T-helper 1 cell treated with Interleukin-12 subunit alpha and Interleukin-12 subunit beta and Interleukin-4 antibody, amounts not matched to agents 30 ng/mL and 1 ng/mL, for 36 hours (primary cell): ENCODE data around the gene RDH11. TPM values are rescaled to one million over a fixed set of nuclear protein-coding genes. Genes with fewer than 3 reads are reported as not detected.
"Not testable (repeated sequence)": the region's sequence is repeated elsewhere in the genome, so short reads cannot be mapped to it uniquely, and the experiment has no call there.

Experiments used
- intact Hi-C: fragments of 100-400 bp; cut with micrococcal nuclease; formaldehyde crosslinking; loops from one replicate; pipeline ENCODE4 v1.15.1; 2024
- total RNA-seq: library from RNA; stranded (reverse); gene quantifications from 2 replicates; pipeline ENCODE4 v1.2.3, GENCODE V29; 2022

The RDH11 gene, protein sequence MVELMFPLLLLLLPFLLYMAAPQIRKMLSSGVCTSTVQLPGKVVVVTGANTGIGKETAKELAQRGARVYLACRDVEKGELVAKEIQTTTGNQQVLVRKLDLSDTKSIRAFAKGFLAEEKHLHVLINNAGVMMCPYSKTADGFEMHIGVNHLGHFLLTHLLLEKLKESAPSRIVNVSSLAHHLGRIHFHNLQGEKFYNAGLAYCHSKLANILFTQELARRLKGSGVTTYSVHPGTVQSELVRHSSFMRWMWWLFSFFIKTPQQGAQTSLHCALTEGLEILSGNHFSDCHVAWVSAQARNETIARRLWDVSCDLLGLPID
- total RNA-seq = 42.8 and 47.3 TPM in 2 replicates

DNA sequence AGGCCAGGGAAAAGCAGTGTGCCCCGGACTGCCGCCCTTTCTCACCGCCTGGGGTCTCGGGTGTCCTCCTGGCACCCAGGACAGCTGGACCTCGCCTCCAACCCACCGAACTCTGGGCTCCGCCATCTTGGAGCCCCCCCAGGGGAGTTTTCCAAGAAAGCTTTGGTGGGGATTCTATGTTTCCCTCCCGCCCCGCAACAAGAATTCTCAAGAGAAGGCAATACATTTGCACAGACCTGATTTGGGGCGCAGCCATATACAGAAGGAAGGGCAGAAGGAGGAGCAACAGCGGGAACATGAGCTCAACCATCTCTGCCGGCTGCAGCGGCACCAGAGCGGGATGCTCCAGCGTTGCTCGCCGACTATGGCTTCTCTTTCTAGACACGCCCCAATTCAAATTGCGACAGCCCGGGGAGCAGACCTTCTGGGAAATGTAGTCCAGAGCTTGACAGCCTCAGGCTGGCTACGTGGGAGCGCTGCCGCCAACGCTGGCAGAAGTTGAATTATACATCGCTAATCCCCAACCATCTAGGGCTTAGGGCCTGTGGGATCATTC lies at the start of gene RDH11:
TSS of gene RDH11 (minus strand) at position 371 of the 556 bp plus-strand sequence. CDS start at position 310, 61 bp downstream.
- intact Hi-C loops = loop anchor here (1.0 to 10.0 kb wide), 15 partner anchors 9 to 1699 kb away; partner anchors contain the start of genes ARG2, DCAF5, EIF2S1 and ERH

DNA sequence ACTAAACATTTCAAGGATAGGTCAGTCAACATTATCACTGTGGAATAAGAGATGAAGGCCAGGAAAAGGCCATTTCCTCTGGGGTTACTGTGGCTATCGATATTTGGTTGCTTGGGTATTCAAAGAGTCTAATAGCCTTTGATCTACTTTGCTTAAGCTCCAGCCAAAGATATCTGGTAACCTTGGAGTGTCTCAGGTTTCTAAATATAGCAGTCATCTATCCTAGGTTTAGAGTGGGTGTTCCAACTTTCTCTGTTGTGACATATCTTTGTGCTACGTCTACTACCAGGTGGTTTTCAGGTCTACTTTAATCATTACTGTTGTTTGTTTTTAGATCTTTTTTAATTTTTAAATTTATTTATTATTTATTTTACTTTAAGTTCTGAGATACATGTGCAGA lies 48.5 kb upstream of the RDH11 start:
- intact Hi-C loops = no loop called here

DNA sequence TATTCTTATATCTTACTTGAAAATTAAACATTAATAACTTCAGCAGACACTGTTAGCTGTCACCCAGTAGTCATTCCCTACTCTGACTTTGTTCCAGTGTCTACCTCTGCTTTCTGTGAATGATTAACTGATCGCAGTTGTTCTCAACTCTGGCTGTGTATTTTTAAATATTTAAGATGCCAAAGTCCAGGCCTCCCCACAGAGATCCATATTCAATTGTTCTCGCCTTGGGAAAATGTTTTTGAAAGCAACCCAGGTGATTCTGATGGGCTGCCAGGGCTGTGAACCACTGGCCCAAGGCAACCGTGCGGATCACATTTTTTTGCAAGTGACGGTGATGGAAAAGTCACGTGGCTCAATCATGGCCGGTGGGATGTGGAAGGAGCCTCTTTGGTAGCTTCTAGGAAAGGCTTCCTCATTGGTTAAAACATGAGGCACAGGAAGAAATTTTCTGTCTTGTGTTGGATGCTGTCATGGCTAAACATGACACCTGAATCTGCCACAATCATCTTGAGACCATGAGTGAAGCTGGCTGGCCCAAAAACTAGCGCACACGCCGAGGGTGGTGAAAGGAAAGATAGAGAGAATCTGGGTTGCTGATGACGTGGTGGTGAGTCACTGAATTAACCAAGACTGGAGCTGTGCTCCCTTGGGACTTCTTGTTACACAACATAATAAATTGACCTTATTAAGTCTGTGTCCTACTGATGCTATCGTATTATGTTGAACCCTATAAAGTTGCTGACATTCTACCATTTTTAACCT lies 43.4 kb upstream of the RDH11 start:
- intact Hi-C loops = no loop called here

DNA sequence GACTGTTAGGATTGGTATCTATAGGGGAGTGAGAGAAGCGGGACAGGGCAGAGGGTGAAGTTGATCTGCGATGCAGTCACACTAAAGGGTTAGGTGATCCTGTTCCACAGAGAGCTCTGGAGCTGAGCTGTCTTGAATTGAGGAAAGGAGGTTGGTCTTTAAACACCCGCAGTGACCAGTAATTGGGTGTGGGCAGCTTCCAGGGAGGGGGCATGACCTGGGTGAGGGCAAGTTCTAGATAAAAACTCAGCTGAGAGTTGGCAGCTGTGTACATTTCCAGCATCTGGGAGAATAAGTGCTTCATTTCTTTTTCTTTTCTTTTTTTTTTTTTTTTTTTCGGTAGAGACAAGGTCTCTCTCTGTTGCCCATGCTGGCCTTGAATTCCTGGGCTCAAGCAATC lies 41.2 kb upstream of the RDH11 start:
- intact Hi-C loops = no loop called here

DNA sequence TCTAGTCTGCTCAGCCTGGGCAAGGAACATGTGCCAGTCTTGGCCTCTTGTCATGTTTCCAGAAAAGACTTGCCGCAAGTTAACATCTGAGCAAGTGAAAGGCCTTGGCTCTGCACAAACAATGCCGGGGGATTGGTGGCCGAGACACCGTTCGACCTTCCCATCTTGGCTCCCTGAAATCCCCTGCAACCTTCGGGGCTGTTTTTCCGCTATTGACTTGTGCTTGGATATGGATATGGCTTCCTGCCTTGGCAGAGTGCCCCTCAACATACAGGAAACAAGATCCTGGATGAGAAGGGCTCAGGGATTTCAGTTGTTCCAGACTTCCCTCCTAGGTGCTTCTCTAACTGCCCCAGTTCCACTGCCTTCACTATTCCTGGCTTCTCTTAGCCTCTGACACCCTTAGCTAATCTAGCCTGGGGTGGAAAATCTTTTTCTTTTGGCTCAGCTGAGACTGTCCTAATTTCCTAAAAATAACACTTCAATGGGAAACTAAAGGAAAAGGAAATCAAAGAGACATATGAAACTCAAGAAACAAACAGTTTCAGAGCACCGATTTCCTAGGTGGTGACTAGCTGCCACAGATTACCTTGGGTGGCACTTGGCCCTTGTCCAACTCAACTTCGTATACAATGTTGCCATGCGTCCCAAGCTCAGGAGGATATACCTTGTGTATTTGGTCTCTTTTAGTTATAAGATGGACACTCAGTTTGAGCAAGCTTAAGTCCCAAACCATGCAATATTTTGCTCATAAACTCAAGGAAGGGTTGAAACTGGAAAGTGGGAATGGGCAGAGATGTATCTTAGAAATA lies 40.0 kb upstream of the RDH11 start:
- intact Hi-C loops = no loop called here

DNA sequence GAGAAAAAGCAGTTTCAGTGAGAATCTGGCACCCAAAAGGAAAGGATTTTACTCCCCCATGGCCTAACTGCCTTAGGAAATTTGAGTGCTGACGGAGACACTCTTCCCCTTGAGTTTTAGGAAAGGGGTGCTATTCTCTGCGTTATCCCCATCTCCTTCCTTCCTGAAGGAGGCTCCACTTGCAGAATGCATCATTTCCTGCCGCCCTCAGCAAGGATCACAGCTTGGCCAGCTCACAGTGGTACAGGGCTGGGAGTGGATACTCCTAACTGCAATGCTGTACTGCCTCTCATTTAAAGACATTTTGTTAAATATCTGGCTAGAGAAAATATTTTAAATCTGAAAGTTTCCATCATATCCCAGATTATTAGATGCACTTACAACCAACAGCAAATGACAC lies 39.1 kb upstream of the RDH11 start:
- intact Hi-C loops = no loop called here

DNA sequence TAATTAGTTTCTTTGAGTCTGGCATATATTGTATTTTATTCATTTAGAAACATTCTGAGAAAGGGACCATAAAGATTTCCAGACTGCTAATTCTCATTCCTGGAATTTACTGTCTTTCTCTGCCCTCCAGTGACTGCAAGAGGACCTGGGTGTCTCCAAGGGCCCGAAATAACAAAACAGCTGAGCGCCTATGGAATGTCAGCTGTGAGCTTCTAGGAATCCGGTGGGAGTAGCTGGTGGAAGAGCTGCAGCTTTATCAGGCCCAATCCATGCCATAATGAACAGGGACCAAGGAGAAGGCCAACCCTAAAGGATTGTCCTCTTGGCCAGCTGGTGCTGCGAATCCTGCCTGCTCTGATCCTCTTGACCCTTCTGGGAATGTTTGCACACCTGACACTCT lies 38.1 kb upstream of the RDH11 start:
- intact Hi-C loops = no loop called here

DNA sequence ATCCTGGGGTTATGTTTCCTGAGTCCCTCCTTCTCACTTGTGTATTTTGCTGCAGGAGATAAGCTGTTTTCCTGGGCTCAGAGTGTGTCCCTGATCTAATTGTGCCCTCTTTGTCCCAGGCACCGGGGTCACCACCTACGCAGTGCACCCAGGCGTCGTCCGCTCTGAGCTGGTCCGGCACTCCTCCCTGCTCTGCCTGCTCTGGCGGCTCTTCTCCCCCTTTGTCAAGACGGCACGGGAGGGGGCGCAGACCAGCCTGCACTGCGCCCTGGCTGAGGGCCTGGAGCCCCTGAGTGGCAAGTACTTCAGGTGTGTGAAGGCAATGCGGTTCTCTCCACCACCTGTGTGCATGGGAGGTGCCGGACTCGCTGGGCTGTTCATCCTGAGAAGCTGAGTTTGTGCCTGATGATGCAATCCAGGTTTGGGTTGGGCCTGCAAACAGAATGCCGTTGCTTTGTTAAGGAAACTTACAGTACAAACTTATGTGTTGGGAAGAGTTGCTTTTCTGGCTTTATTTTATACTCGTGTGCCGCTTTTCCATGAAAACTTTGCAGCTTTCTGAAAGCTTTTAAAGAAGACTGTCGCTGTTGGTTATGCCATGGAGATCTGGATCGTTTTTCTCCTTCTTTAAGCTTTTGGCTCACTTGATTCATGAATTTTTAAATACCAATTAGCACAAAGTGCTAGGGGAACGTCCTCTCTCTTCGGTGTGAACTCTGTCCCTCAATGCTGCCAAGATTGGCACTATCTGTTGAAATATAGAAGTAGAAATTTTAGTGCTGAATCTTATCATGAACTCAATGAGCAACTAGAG lies 33.7 kb upstream of the RDH11 start:
- intact Hi-C loops = no loop called here

DNA sequence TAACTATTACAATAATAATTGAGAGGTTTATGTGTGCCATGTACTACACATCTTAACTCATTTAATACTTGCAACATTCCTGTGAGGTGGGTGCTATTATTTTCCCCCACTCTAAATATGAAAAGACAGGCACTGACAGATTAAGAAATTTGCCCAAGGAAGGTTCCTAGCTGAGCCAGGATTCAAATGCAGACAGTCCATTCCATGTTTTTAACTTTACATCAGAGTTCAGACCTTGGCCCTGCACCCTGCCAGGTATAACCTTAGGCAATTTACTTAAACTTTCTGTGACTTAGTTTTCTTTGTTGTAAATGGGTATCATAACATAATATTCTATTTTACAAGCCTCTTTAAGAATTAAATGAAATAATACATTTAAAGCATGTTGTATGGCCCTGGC lies 32.7 kb upstream of the RDH11 start:
- intact Hi-C loops = no loop called here

DNA sequence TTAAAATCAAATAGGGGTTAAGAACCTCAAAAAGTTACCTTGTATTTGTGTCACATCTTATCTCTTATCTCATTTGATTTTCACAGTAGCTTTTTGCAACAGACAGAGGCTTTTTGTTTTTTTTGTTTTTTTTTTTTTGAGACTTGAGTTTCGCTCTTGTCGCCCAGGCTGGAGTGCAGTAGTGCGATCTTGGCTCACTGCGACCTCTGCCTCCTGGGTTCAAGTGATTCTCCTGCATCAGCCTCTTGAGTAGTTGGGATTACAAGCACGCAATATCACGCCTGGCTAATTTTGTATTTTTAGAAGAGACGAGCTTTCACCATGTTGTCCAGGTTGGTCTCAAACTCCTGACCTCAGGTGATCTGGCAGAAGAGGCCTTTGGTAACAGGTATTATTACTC lies 31.8 kb upstream of the RDH11 start:
- intact Hi-C loops = no loop called here

DNA sequence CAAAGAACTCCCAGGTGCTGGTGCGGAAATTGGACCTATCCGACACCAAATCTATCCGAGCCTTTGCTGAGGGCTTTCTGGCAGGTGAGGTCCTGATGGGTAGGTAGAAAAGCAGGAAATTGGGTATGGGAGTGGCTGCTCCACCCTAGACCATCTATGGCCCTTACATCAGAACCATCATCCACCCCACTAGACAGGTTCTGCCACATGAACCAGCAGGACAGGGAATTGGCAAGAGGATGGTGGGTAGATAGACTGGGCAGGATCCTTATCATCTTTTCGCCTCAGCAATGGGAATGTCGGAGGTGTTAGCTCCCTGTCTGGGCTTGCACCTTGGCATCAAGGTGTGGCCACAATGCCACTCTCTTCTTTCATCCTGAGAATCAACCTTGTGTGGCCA lies 29.6 kb upstream of the RDH11 start:
- intact Hi-C loops = no loop called here

DNA sequence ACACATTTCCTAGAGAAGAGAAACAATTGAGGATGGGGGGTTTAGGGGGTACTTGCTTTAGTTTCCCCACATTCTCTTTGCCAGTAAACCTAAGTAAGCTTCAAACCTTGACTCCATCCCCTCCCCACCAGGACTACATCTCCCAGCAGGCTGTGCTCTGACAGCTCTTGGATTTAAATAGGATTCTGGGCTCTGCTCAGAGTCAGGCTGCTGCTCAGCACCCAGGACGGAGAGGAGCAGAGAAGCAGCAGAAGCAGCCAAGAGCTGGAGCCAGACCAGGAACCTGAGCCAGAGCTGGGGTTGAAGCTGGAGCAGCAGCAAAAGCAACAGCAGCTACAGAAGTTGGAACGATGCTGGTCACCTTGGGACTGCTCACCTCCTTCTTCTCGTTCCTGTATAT lies 26.7 kb upstream of the RDH11 start:
- intact Hi-C loops = no loop called here

DNA sequence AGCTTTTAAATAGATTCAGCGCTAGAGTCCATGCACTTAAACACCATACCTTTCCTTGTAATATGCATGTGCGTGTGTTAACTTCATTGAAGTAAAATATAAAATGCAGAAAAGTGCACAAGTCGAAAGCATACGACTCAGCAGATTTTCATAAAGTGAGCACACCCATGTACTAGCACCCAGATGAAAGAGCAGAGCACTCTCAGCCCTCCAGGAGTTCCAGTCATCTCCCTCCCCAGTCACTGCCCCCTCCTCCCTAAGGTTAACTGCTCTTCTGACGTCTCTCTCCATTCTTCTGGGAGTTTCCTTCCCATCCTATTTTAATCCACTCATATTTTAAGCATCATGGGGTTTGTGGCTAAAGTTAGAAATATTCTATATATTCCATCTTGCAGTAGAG lies 26.3 kb upstream of the RDH11 start:
- intact Hi-C loops = no loop called here

DNA sequence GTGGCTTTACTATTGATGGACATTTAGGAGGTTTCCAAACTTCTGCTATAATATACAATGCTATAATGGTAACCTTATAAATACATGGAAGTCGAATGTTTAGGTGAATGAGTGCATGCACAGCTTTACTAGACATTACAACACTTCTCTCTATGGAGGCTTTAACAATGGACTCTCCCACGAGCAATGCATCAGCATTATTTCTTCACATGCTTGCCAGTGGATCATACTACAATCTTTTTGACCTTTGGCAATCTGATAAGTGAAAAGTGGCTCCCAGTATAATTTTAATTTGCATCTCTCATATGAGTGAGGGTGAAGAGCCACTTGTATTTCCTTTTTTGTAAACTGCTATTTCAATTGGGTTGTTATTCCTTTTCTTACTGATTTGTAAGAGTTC lies 24.3 kb upstream of the RDH11 start:
- intact Hi-C loops = no loop called here

DNA sequence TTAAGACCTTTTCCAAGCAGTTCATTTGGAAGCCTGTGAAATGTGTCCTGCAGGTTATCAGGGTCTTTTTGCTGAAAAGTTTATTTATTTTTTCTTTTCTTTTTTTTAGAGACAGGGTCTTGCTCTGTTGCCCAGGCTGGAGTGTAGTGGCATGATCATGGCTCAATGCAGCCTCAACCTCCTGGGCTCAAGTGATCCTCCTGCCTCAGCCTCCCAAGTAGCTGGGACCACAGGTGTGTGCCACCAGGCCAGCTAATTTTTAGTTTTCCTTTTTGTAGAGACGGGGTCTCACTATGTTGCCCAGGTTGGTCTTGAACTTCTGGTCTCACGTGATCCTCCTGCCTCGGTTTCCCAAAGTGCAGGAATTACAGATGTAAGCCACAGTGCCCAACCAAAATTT lies 23.8 kb upstream of the RDH11 start:
- intact Hi-C loops = not testable (repeated sequence)

DNA sequence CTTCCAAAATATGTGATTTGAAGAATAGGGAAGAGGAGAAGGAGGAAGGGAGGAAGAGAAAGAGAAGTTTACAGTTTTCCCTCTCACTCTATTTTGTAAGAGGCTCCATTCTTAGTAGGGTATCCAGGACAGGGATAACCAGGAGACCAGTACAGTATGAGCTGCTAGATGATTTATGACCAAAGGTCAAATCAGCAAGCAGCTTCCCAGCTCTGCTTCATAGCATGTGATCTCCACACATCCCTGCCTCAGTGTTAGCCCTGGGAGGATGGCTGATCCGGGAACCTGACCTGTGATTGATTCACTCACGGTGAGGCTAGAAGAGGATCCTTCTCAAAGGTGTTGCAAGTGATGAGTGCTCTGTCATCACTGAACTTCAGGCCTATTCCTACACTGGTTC lies 22.7 kb upstream of the RDH11 start:
- intact Hi-C loops = no loop called here

DNA sequence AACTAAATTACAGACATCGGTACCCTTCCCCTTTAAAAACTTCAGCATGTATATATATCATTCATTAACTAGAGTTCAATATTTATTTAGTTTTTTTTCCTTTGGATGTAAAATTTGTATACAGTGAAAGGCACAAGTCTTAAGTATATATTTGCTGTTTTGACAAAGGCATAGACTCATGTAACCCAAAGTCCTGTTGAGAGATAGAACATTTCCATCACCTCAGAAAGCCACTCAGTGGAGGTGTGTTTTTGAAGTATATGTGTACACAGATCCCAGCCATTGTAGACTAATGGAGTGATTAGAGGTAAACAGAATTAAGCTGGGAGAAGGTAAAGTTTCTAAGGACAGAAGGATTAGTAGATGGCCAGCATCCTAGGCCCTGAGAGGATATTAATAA lies 21.5 kb upstream of the RDH11 start:
- intact Hi-C loops = no loop called here

DNA sequence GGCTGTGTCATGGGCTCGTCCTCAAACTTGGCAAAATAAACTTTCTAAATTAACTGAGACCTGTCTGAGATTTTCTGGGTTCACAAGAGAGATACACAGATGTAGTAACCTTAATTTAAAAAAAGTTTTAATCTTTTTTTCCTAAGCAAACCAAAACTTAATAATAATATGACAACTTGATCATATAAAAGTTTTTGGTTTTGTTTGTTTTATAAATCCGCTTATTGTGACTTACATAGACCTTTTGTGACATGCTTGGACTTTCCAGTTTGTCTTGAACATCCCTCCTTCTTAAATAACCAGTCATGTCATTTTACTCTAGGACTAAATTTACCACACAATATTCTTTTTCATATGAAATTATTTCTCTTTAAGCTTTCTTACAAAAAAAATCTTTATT lies 14.6 kb upstream of the RDH11 start:
- intact Hi-C loops = no loop called here

DNA sequence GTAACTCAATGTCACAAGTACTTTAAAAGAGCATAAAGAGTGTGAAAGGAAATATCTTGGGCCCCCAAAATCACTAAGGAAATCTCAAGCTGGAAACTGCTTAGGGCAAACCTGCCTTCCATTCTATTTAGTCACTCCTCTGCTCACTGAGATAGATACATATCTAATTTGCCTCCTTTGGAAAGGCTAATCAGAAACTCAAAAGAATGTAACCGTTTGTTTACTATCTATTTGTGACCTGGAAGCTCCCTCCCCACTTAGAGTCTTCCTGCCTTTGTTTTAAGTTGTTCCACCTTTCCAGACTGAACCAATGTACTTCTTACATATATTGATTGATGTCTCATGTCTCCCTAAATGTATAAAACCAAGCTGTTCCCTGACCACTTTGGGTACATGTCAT lies 14.2 kb upstream of the RDH11 start:
- intact Hi-C loops = not testable (repeated sequence)

DNA sequence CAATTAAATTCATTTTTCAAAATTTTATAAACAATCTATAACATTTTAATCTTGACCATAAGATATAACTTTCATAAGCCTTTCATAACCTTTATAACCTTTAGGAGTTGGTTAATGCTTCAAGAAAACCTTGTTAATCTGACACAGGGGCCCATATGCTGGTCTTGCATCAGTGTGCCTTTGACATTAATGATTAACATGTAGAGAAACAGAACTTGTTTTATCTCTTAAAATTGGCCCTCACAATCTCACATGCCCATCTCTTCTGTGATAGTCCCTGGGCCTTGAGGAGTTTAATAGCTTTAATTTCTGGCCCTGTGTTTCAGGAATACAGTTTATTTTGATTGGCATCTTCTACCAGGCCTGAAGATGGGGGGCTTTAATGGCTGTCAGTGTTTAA lies 13.8 kb upstream of the RDH11 start:
- intact Hi-C loops = not testable (repeated sequence)

DNA sequence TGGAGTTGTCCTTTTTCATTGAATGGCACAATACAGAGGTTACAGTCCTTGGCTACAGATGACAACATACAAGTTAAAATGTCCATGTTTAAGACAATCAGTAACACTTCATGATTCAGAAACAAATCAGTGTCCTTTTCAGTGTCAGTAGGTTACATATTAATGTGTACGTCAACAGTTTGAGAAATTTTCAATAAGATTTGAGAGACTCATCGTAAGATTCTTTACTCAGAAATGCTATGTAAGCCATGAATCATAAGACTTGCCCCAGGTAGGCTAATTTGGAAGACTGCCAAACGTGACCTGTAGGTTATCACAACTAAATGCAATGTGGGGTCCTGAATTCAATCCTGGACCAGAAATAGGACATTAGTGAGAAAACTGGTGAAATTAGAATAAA lies 9.6 kb upstream of the RDH11 start:
- intact Hi-C loops = no loop called here
